ENCODE measurements around the gene SYNJ1.
"Not testable (repeated sequence)": the region's sequence is repeated elsewhere in the genome, so short reads cannot be mapped to it uniquely, and the experiment has no call there.

Gene SYNJ1

GRCh38 chr21:32613436-32614043, 114.3 kb downstream of the SYNJ1 start:
- DNase-seq (ENCODE audit: low read depth): no peak
- peak overlapping the region; percentile 89 for H3K4me3 ChIP-seq (ENCODE audit: low read length)

GRCh38 chr21:32612999-32613337, 114.8 kb downstream of the SYNJ1 start:
- no peak for TF ChIP-seq CTCF (conservative IDR thresholded peaks at IDR 0.05; ENCODE audit: low read length)
- peak overlapping the region; percentile 89 for H3K4me3 ChIP-seq (ENCODE audit: low read length)
- no peak for DNase-seq (ENCODE audit: low read depth)

More at GRCh38 chr21:32613436-32614043, 114.3 kb downstream of the SYNJ1 start:
- TF ChIP-seq CTCF (conservative IDR thresholded peaks at IDR 0.05; ENCODE audit: low read length): no peak

- peak; percentile 96 for DNase-seq (ENCODE audit: low read depth)
- TF ChIP-seq CTCF (conservative IDR thresholded peaks at IDR 0.05; ENCODE audit: low read length): no peak
- H3K4me3 ChIP-seq (ENCODE audit: low read length): peak within 1 kb of the TSS; percentile 89
Measured at GRCh38 chr21:32612075-32612998, 115.5 kb downstream of the SYNJ1 start, which contains the start of gene CFAP298. TSS of gene CFAP298 (minus strand) at chr21:32612377. CDS start at chr21:32612243, 134 bp downstream.

- peak; percentile 18 for DNase-seq (ENCODE audit: low read depth)
- no peak for TF ChIP-seq CTCF (conservative IDR thresholded peaks at IDR 0.05; ENCODE audit: low read length)
- H3K4me3 ChIP-seq (ENCODE audit: low read length): peak overlapping the region; percentile 89
Measured at GRCh38 chr21:32611471-32611997, 116.3 kb downstream of the SYNJ1 start.

- not testable (repeated sequence) for DNase-seq (ENCODE audit: low read depth)
- peak overlapping the region; percentile 38 for H3K4me3 ChIP-seq (ENCODE audit: low read length)
Measured at GRCh38 chr21:32610940-32611339, 116.9 kb downstream of the SYNJ1 start.

GRCh38 chr21:32608851-32609250, 119.0 kb downstream of the SYNJ1 start:
- DNase-seq (ENCODE audit: low read depth): no peak
- H3K4me3 ChIP-seq (ENCODE audit: low read length): no peak overlapping the region
- TF ChIP-seq CTCF (conservative IDR thresholded peaks at IDR 0.05; ENCODE audit: low read length): no peak

- no peak overlapping the region for H3K4me3 ChIP-seq (ENCODE audit: low read length)
- no peak for TF ChIP-seq CTCF (conservative IDR thresholded peaks at IDR 0.05; ENCODE audit: low read length)
- DNase-seq (ENCODE audit: low read depth): no peak
Measured at GRCh38 chr21:32605469-32605868, 122.3 kb downstream of the SYNJ1 start.
